Activated T-cell treated with anti-CD3 and anti-CD28 coated beads, Interleukin-2, amount 50 U/mL, for 1 hour (primary cell): ENCODE measurements around the gene POFUT2.

Experiments
- DNase-seq: peaks from one replicate; pipeline ENCODE4 v3.0.0-alpha.2; 2020

The POFUT2 gene, protein sequence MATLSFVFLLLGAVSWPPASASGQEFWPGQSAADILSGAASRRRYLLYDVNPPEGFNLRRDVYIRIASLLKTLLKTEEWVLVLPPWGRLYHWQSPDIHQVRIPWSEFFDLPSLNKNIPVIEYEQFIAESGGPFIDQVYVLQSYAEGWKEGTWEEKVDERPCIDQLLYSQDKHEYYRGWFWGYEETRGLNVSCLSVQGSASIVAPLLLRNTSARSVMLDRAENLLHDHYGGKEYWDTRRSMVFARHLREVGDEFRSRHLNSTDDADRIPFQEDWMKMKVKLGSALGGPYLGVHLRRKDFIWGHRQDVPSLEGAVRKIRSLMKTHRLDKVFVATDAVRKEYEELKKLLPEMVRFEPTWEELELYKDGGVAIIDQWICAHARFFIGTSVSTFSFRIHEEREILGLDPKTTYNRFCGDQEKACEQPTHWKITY

DNA sequence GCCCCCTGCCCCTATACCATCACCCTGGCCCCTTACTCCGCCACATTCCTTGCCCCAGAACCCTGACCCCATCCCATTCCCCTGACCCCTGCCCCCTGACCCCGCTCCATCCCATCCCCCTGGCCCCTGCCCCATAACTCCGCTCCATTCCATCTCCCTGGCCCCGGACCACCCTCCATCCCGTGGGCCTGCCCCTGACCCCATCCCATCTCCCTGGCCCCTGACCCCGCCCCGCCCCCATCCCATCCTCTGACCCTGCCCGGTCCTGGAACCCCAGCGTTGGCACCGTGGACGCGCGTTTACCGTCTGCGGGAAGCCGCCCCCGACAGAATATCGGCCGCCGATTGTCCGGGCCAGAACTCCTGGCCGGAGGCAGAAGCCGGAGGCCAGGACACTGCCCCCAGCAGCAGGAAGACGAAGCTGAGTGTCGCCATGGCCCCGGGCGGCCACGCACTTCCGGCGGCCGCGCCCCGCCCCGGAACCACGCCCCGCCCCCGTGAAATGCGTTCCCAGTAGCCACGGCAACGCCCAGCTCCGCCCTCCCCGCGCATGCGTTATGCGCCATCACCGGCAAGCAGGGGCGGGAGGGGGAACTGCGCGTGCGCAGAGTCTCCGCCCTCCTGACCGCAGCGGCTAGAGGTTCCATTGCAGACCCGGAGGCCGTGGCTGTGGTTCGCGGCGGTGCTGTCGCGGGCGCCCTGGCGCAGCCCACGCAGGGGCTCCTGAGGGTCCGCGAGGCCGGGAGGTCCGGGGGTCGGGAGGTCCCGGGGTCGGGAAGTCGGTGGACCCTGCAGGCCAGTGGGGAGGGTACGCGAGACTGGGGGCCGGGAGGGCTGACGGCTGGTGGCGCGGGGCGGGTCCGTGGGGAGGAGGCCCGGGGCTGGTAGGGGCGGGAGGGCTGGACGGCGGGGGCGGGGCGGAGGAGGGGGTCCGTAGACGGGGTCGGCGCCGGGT lies at the start of gene POFUT2:
POFUT2 (minus strand) TSS at position 458 of the 954 bp plus-strand sequence; CDS start at position 434, 24 bp downstream.
- peak; percentile 100 for DNase-seq

DNA sequence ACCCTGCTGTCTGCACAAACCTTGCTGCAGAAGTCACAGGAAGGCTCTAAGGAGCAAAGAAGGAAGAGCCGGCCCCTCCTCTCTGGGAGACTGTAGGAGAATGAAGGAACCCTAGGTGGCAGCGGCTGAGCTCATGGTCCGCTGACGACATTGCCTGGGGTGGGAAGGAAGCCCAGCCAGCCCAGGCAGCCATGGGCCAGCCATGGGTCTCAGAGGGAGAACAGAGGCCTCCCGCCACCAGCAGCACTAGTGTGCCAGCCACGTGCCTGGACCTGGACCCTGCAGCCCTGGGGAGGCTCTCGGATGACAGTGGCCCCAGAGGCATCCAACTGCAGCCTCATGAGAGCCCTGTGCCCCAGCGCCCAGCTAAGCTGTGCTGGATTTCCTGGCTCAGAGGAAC lies 49.2 kb upstream of the POFUT2 start:
- DNase-seq = no peak

DNA sequence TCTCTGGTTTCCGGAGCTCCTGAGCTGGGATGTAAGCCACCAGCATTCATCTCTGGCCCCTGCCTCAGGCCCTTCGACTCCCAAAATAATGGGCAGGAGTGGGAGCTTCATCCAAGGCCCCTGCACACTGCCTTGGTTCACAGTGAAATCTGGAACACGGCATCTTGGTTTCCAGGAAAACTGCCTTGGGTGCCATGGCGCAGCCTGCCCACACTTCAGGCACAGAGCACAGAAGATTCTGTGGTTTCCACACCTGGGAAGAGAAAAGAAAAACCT lies 48.8 kb upstream of the POFUT2 start:
- no peak for DNase-seq

DNA sequence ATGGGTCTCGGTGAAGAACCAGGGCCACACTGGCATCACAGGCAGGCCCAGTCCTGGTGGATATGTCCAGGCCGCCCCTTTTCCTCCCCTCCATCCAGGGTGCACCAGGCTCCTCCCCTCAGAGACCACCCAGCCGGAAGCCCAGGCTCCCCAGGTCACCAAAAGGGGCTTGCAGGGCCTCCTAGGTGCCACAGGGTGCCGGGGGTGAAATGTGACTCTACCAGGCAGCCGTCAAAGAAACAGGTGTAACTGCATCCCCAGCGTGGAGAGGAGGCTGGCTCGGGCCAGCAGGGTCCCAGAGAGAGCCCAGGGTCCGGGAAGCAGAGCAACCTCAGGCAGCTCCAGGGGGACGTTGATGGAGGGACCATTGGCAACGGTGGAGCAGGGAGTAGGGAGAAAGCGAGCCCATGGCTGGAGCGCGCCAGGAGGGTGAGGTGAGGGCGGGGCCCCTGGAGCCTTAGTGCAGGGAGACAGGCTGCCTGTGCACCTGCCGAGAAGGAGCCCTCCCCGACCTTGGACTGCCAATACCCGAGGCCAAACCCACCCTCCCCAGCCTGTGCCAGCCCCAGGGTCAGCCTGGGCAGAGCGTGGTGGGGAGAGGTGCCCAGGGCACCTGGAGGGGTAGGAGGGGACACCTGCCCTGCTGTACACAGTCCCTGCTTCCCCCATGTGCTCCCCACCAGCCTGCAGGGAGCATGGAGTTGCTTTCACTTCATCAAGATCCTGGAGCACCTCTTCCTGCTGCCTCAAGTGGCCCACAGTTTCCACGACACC lies 48.3 kb upstream of the POFUT2 start:
- DNase-seq = no peak

DNA sequence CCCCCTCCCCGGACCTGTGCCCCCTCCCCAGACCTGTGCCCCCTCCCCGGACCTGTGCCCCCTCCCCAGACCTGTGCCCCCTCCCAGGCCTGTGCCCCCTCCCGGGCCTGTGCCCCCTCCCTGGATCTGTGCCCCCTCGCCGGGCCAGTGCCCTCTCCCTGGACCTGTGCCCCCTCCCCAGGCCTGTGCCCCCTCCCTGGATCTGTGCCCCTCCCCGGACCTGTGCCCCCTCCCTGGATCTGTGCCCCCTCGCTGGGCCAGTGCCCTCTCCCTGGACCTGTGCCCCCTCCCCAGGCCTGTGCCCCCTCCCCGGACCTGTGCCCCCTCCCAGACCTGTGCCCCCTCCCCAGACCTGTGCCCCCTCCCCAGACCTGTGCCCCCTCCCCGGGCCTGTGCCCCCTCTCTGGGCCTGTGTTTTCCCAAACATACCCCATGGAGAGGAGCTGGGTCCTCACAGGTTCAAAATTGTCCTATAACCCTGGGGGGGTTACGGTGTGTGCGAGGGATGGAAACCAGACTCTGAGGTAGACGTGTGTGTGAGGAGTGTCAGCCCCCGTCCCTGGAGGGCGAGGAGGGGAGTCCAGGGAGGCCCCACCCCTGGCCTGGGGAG lies 47.6 kb upstream of the POFUT2 start:
- DNase-seq = no peak

DNA sequence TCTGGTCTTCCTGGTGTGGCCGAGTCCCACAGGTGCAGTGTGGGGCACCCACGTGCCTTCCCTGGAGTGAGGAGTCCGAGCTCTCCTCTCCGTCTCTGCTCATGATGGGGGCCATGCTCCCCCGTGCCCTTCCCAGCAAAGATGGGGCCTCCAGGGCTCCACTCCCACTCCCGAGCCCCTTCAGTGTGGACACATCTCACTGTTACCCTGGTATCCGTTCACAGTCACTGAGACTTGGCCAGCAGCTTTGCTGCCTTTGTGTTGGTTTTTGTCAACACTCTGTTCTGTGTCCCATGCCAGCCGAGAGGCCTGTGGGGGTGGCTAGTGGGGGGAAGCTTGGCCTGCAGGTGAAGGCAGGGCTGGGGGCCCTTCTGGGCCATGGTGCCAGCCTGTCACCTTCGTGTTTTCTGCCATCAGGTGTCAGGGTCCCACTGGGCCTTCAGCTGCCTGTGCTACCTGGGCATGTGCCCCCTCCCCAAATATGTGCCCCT lies 46.9 kb upstream of the POFUT2 start:
- DNase-seq = no peak

DNA sequence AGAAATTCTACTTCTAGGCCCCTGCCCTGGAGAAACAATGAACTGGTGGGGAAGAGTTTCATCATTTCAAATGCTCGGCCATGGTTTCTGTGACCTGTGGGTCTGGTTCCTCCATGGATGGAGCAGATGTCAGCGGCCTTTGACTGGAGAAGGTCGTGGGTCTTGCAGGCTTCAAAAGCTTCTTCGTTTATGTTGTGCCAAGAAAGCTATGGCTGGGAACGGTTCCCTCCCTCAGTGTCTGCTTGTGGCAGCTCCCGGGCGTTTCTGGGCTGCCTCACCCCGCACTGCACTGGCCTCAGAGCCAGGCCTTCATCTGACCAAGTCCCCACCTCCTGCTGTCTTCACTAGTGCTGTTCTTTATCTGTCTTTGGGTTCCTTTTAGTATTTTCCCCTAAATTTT lies 46.4 kb upstream of the POFUT2 start:
- DNase-seq = no peak

DNA sequence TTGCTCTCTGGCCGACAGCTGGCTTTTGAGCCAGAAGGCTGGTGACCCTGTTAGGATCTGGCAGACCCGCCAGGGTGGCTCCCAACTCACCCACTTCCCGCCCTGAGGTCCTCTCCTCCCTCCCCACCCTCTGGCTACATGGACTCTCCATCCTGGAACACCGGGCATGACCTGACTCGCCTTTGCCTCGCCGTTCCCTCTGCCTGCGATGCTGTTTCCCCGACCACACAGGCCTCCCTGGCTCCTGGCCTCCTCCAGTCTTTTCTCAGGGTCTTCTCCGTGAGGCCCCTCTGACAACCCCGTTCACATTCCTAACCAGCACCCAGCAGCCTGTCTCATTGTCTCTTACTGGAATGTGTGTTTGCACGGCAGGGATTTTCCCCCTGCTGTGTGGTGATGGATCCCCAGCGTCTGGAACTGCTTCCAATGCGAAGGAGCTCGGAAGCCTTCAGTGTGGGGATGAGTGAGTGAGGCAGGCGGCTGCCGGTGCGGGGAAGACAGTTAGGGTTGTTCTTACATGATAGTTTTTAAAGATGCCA lies 46.0 kb upstream of the POFUT2 start:
- DNase-seq = no peak

DNA sequence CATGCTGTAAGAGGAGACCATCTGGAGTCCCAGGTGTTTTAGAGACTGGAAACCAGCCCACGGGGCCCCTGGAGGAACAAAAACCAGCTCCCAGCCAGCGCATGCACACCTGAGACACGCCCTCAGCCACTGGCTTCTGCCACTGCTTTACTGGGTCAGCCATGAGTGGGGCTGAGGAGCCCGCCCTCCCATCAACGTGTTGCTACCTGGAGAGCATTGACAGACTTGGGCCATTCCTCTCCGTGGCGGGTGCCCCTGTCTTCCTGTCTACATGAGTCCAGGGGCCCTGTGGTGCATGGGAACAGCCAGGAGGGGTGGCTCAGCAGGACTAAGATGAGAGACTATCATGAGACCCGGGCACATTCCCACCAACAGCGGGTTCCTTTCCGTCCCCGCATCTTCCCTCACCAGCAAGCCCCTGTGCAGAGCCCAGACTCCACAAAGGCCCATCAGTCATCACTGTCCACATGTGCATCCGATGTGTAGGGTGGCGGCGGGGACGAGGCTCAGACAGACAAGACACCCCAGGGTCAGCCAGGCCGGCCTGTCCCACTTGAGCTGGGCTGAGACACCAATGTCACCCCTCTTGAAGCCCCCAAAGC lies 45.4 kb upstream of the POFUT2 start:
- DNase-seq = no peak

DNA sequence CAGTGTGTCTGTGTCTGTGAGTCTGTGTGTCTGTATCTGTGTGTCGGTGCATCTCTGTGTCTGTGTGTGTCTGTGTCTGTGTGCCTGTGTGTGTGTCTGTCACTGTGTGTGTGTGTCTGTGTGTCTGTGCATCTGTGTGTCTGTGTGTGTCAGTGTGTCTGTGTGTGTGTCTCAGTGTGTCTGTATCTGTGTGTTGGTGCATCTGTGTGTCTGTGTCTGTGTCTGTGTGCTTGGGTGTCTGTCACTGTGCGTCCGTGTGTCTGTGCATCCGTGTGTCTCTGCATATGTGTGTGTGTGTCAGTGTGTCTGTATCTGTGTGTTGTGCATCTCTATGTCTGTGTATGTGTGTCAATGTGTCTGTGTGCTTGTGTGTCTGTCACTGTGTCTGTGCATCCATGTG lies 44.7 kb upstream of the POFUT2 start:
- DNase-seq = no peak

DNA sequence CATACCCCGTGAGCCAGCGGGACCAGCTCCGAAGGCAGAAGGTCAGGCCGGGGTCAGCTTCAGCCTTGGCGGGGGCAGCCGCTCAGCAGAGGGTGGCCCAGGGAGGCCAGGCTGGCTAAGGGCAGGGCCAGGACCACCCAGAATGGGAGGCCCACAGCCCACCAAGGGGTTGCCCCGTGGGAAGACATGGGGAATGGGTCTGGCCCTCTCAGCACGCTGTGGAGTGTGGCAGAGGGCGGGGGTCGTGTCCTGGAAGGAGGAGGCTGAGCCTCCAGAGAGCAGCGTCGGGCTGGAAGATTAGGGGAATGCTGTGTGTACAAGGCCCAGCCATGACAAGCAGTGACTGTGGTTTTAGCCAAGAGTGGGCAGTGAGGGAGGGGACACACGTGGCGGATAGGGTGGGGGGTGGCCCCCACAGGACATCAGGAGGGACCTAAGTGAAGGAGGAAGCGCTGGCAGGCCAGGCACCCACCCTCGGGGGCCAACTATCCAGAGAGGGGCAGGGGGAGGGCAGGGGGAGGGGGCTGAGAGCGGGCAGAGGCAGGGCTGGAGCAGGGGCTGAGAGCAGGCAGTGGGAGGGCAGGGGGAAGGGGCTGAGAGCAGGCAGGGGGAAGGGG lies 43.9 kb upstream of the POFUT2 start:
- no peak for DNase-seq

DNA sequence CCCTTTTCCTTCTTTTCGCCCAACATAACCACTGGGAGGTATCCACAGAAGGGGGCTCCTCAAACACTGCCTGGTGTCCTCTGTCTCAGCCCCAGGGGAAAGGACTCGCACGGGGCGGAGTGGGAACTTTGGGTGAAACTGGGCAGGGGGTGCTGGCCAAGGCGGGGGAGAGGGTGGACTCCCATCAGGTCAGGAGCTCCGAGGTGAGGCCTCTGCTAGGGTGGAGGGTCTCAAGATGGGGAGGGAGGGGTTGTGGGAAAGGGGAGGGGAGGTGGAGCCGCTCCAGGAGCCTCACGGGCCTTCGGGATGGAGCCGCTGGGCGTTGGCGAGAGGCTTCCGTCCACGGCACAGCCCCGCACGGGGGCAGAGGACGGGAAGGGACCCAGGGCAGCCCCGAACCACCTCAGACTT lies 43.2 kb upstream of the POFUT2 start:
- no peak for DNase-seq

DNA sequence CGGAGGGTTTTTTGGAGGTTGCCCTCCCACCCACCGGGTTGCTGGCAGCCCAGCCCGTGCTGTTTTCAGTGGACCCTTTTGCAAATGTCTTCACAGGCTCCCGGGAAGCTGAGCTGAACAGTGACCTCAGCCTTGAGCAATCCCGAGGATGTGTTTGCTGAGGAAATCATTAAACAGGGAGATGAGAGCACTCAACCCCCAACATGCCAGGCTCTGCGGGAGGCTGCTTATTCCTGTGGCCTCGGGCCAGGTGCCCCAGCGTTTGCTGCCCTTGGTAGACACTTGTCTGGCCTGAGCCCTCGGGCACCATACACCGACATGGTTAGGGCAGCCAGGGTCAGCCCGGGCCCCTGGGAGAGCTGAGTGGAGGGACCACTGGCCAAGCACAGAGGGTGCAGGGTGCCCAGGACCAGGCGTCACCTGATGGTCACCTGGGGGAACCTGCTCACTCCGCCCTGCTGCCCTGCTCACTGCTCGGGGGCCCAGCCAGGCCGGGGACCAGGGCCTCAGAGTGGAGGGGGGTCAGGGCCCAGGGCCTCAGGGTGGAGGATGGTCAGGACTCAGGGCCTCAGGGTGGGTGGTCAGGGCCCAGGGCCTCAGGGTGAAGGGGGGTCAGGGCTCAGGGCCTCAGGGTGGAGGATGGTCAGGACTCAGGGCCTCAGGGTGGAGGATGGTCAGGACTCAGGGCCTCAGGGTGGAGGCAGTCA lies 42.5 kb upstream of the POFUT2 start:
- DNase-seq = no peak

DNA sequence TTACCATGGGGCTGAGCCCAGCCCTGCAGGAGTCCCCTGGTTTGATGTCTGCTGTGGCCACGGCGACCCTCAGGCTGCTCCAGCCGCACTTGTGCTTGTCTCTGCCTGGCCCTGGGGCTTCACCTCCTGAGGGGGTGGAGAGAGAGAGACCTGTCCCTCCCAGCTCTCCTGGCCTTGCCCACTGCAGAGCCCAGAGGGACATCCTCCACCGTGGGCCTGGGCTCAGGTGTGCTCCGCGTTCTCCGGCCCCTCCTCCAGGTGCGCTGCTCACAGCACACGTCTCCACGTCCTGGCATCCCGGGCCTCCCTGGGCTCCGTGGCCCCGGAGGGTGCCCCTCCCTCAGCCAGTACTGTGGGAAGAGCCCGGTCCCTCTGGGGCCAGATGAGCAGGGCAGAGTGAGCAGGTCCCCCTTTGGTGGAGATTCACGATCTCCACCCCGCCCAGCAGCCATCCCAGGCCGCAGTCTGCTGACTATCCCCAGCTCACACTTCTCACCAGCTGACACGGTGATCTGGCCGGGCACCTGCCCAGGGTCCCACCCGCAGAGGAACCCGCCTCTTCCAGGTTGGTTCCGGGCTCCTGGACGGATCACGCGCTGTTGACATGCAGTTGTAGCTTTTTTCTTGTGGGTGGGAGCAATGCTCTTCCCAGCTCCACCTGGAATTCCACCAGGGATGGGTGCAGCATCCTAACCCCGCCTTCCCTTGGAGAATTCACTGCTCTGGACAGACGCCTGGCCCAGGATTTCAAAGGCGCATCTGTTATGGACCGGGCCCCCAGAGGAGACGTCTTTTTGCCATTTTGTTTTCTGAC lies 41.8 kb upstream of the POFUT2 start:
- DNase-seq = no peak

DNA sequence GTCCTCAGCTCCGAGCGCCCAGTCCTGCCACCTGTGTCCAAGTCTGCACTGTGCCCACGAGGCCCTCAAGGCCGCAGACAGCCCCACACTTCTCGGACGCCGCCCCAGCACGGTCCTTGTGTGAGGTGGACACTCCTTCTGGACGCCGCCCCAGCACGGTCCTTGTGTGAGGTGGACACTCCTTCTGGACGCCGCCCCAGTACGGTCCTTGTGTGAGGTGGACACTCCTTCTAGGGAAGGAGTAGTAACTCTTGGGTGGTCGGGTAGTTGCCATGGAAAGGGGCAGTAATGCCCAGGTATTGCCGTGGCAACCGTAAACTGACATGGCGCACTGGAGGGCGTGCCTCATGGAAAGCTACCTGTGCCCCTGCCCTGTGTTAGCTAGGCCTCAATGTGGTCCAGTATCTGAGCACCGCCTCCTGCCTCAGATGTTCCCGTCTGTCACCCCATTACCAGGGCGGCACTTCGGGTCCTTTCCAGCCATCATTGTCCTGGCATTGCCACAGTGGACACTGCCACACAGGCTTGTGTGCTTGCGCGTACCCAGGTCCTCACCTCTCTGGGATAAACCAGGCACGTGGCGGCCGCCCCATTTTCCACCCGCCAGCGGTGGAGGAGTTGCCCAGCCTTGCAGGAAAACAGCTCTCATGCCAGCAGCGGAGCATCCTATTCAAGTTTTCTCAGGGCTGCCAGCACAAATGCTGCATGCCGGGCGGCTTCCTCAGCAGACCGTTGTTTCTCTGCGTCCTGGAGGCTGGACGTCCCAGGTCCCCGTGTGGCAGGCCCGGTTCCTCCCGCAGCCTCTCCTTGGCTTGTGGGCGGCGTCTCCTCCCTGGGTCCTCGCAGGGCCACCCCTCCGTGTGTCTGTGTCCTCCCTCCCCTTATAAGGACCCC lies 40.8 kb upstream of the POFUT2 start:
- DNase-seq = no peak

DNA sequence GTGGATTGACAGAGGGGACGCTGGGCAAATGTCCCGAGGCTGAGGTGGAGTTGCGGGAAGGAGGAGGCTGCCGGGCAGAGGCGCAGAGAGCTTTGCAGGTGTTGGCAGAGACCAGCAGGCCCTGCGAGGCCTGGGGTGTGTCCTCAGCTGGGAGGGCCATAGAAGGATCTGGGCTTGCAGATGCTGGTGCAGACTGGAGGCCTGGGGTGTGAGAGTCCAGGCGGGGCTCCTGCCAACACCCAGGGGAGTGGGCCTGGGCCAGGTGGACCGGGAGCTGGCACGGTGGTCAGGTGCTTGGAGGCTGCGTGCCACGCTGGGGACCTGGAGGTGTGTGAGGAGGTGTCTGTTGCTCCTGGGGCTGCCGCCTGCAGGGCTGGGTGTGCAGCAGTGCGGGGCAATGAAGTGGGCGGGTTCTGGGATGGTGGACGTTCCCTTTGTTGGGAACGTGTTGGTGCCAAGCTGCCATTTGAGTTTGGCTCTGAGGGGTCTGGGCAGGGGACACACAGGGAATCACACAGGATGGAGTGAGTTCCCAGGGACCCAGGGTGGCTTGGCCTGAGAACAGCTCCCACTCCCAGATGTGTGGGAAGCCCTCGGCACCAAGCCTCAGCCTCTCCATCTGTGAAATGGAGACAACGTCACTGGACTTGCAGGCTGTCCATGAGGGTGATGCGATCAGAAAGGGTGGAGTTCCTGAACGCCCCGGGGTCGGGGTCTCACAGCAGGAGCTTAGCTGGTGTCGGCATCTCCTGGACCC lies 39.9 kb upstream of the POFUT2 start:
- DNase-seq = no peak

DNA sequence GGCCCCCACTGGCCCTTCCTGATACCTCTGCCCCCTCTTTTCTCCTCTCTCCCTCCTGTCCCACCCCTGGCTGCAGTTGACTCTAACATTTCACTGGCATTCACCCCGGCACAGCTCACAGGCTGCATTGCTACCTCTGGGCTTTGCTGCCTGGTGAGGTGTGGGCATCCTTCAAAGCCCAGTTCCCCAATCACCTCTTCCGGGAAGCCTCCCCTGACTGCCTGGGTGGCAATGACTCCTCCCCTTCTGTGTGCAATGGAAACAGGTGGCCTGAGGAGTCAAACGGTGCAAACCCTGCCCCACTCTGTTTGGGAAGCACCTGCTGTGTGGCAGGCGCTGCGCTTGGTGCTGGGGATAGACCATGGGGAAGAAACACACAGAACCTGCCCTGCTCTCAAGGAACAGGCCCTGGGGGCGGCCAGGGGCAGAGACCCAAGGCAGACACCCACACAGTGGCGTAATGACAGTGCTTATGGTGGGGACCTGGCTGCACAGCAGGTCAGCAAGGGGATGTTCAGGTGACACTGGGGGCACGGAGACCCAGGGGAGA lies 39.3 kb upstream of the POFUT2 start:
- no peak for DNase-seq
